T-helper 2 cell treated with Interferon-gamma antibody and Interleukin-4, amounts not matched to agents 5 μg/mL and 100 μg/mL, for 36 hours (primary cell): Measurements from ENCODE around the gene UBR3.

Experiments
- DNase-seq: peaks from one replicate; pipeline ENCODE4 v3.0.0; 2021; ENCODE audit warnings: low spot score
- H3K27ac Mint-ChIP-seq: one replicate; pipeline ENCODE4 v1.8.0; 2021; ENCODE audit warnings: mild to moderate bottlenecking, mixed read lengths
- H3K27me3 Mint-ChIP-seq: one replicate; pipeline ENCODE4 v1.8.0; 2021; ENCODE audit warnings: low read depth, mixed read lengths
- H3K36me3 Mint-ChIP-seq: one replicate; pipeline ENCODE4 v1.8.0; 2021; ENCODE audit warnings: low read depth, mixed read lengths
- H3K4me1 Mint-ChIP-seq: one replicate; pipeline ENCODE4 v1.8.0; 2021; ENCODE audit warnings: low read depth, mixed read lengths
- H3K4me3 Mint-ChIP-seq: one replicate; pipeline ENCODE4 v1.8.0; 2022; ENCODE audit warnings: mild to moderate bottlenecking, moderate library complexity, mixed read lengths
- H3K9me3 Mint-ChIP-seq: one replicate; pipeline ENCODE4 v1.8.0; 2021; ENCODE audit warnings: mixed read lengths

The UBR3 gene

DNA sequence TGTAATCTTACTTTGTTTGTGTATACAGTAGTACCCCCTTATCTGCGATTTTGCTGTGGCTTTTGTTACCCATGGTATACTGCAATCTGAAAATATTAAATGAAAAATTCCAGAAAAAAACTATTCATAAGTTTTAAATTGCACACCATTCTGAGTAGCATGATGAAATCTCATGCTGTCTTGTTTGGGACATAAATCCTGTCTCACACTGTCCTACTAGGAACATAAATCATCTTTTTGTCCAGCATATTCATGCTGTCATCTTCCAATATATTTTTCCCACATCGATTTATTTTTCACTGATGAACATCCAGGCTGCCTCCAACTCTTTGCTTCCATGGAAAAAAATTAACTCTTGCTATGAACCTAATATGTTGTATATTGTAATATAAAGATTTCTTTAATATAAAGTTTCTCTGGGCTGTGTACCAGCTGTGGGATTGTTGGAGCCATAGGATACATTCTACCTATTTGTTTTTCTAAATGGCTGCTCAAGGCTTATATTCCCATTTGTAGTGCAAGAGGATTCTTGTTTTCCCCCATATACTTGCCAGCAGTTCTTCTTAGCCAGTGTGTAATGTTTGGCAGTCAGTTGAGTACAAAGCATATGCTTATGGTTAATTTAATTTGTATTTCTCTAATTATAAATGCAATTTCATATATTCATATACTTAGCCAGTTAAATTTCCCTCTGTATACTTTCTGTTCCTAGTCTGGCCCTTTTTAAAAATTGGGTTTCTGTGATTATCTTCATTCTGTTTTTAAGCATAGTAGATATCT, 236.4 kb downstream of the UBR3 start:
- Mint-ChIP-seq H3K36me3 (peaks cover 7% of the 10 kb centered on the region), H3K9me3 (no peaks in the 10 kb centered on the region), H3K27ac (no peak overlapping the region), H3K4me3 (no peak overlapping the region), H3K4me1 (no peaks in the 10 kb centered on the region), H3K27me3 (no peaks in the 10 kb centered on the region)
- DNase-seq = no peak

DNA sequence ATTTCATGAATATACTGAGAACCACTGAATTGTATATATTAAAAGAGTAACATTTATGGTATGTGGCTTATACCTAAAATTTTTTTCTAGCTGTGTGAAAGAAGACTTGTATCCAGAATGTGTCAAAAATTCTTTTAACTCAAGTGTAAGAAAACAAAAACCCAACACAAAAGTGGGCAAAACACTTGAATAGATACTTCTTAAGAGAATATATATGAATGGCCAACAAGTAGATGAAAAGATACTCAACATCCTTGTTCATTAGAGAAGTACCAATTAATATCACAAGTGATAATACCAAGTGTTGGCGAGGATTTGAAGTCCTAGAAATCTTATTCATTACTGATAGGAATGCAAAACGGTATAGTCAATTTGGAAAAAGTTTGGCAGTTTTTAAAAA, 243.5 kb downstream of the UBR3 start:
- Mint-ChIP-seq H3K27me3 (no peaks in the 10 kb centered on the region), H3K9me3 (peaks cover 13% of the 10 kb centered on the region), H3K4me3 (no peak overlapping the region), H3K27ac (no peak overlapping the region), H3K36me3 (peaks cover 18% of the 10 kb centered on the region), H3K4me1 (peaks cover 1% of the 10 kb centered on the region)
- DNase-seq = no peak

DNA sequence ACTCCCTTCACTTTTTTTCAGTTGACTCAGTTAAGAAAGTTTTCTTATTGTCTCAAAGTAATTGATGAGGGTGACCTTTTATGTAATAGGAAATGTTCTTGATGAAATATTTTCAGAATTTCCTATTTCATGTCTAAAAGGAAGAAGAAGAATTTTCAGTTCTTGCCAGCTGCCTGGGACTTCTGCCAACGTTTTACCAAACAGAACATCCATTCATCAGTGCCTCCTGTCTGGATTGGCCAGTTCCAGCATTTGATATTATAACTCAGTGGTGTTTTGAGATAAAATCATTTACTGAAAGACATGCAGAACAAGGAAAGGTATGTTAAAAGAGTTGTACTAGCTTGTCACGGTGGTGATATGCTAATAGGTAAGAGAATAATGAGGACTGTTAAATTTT, 246.0 kb downstream of the UBR3 start:
- no peak for DNase-seq
- Mint-ChIP-seq H3K4me1 (peaks cover 3% of the 10 kb centered on the region), H3K9me3 (peaks cover 13% of the 10 kb centered on the region), H3K27ac (no peak overlapping the region), H3K27me3 (no peaks in the 10 kb centered on the region), H3K36me3 (peaks cover 18% of the 10 kb centered on the region), H3K4me3 (no peak overlapping the region)

DNA sequence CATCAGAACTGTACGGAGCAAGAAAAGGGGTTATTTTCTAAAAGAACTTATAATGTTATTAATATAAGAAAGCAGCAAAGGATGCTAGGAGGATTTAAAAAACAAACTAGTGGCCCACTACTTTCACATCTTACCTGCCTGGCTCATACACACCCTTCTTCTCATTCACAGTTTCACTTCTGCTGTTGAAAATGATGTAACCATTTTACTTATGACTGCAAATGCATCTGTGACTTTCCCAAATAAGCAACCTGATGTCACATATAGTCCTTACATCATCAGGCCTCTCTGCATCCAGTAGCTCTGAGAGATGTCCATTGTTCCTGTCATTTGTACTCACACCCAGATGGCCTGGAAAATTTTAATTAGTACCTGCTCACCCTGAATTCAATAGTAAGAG, 248.9 kb downstream of the UBR3 start:
- Mint-ChIP-seq H3K27me3 (no peaks in the 10 kb centered on the region), H3K4me3 (no peak overlapping the region), H3K4me1 (peaks cover 3% of the 10 kb centered on the region), H3K9me3 (peaks cover 6% of the 10 kb centered on the region), H3K27ac (no peak overlapping the region), H3K36me3 (peaks cover 9% of the 10 kb centered on the region)
- DNase-seq = no peak

- no peak overlapping the region for H3K27ac Mint-ChIP-seq
- H3K4me3 Mint-ChIP-seq = no peak overlapping the region
- DNase-seq = no peak
- H3K27me3 Mint-ChIP-seq = no peaks in the 10 kb centered on the region
- H3K9me3 Mint-ChIP-seq = no peaks in the 10 kb centered on the region
- peaks cover 5% of the 10 kb centered on the region for H3K36me3 Mint-ChIP-seq
- peaks cover 3% of the 10 kb centered on the region for H3K4me1 Mint-ChIP-seq
Observed at GRCh38 chr2:170077830-170078569, 250.7 kb downstream of the UBR3 start.

DNA sequence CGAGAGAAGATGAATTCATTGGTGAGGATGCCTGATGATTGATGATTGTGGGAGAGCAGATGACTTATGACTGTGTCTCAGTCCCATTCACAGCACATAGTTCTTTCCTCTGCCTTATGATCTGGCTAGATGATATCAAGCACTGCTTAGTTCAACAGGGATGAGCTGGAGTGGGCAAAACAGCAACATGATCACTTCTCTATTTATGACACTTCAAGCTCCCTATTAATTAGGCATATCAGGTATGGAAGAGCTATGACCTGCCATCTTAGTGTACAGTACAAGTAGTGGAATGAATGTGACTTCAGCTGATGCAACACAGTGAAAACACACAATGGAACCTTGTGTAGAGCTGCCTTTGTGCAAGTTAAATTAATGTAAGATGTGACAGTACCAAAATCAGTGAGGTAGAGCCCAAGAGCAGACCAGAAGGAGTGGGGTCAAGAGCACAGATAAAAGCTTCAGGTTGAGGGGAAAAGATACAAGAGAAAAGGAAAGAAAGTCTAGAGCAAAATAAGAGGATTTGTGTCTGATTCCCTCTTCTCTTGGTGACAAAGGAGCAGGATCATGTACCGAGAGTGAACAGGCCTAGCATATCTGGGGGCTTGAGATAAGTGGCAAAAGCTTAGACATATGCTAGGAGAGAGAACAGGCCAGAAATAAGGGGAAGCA, 257.7 kb downstream of the UBR3 start:
- no peak overlapping the region for H3K4me3 Mint-ChIP-seq
- no peaks in the 10 kb centered on the region for H3K4me1 Mint-ChIP-seq
- H3K27me3 Mint-ChIP-seq = peaks cover 4% of the 10 kb centered on the region
- H3K9me3 Mint-ChIP-seq = no peaks in the 10 kb centered on the region
- no peak overlapping the region for H3K27ac Mint-ChIP-seq
- no peak for DNase-seq
- H3K36me3 Mint-ChIP-seq = no peaks in the 10 kb centered on the region

DNA sequence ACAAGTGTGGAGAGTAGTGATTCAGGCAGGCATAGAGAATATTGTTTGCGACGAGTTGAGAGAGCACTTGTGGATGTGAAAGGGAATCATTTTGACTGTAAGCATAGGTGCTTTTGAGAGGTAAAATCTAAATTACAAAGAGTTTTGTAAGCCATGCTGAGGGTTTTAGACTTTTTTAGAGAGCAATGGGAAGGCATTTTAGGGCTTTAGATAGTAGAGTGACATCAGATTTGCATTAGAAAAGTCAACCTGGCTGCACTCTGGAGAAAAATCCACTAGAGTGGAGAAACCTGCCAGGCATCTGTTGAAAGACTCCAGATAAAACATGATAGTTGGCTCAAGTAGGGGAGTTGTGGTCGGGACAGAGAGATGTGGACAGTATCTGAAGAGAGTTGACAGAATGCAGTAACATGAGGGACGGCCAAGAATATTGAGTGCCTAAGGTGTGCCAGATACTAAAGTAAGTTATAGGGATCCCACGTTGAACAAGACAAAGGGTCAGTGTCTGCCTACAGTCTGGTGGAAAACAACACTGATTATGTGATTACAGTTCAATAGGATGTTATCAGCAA, 258.9 kb downstream of the UBR3 start:
- H3K4me3 Mint-ChIP-seq = no peak overlapping the region

GRCh38 chr2:170086751-170087412, 259.6 kb downstream of the UBR3 start:
- no peaks in the 10 kb centered on the region for H3K4me1 Mint-ChIP-seq
- no peaks in the 10 kb centered on the region for H3K9me3 Mint-ChIP-seq
- no peak overlapping the region for H3K4me3 Mint-ChIP-seq
- no peak overlapping the region for H3K27ac Mint-ChIP-seq
- H3K36me3 Mint-ChIP-seq = no peaks in the 10 kb centered on the region
- no peak for DNase-seq
- peaks cover 4% of the 10 kb centered on the region for H3K27me3 Mint-ChIP-seq

More for the DNA sequence above, 258.9 kb downstream of the UBR3 start:
- no peaks in the 10 kb centered on the region for H3K36me3 Mint-ChIP-seq
- no peak for DNase-seq
- H3K27me3 Mint-ChIP-seq = peaks cover 4% of the 10 kb centered on the region
- no peak overlapping the region for H3K27ac Mint-ChIP-seq
- H3K9me3 Mint-ChIP-seq = no peaks in the 10 kb centered on the region
- H3K4me1 Mint-ChIP-seq = no peaks in the 10 kb centered on the region

DNA sequence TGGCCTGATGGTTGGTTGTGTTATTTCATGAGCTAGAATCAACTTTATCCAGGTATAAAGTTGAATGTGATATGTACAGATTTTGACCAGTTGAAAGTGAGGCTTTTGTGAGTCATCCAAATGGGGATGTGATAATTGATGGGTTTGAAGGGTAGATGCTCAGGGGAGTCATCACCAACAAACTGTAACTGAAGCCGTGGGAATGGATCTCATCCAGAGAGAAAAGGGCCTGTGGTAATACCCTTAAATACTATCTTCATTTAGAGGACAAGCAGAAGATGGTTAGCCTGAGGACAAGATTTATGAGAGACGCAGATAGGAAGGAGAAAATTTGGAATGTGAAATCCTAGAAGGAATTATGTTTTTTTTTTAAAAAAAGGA, 260.1 kb downstream of the UBR3 start:
- DNase-seq = no peak
- no peaks in the 10 kb centered on the region for H3K4me1 Mint-ChIP-seq
- H3K27me3 Mint-ChIP-seq = peaks cover 7% of the 10 kb centered on the region
- H3K9me3 Mint-ChIP-seq = no peaks in the 10 kb centered on the region
- no peak overlapping the region for H3K27ac Mint-ChIP-seq
- no peaks in the 10 kb centered on the region for H3K36me3 Mint-ChIP-seq
- no peak overlapping the region for H3K4me3 Mint-ChIP-seq

- Mint-ChIP-seq H3K36me3 (no peaks in the 10 kb centered on the region), H3K4me1 (no peaks in the 10 kb centered on the region), H3K9me3 (no peaks in the 10 kb centered on the region), H3K27me3 (peaks cover 7% of the 10 kb centered on the region), H3K27ac (no peak overlapping the region), H3K4me3 (no peak overlapping the region)
- DNase-seq = no peak
Observed at GRCh38 chr2:170088776-170089175, 261.5 kb downstream of the UBR3 start.

DNA sequence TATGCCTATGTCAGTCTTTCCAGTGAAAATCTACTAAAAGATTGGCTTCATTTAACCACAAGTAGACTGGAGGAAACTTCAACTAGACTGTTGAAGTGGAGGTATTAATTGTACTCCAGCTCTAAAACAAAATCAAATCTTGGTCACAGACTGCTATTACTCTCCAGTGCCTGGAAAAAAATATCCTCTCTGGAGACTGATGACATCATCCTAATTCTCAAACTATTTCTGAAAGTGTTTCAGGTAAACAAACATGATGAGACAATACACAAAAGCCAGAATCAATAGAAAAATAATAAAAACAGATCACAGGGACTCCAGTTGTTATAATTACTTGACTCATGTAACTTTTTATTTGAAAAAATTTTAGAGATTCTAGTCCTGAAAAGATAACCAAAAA, 263.0 kb downstream of the UBR3 start:
- Mint-ChIP-seq H3K4me1 (no peaks in the 10 kb centered on the region), H3K27me3 (peaks cover 7% of the 10 kb centered on the region), H3K36me3 (no peaks in the 10 kb centered on the region), H3K4me3 (no peak overlapping the region), H3K27ac (no peak overlapping the region), H3K9me3 (no peaks in the 10 kb centered on the region)
- DNase-seq = no peak

DNA sequence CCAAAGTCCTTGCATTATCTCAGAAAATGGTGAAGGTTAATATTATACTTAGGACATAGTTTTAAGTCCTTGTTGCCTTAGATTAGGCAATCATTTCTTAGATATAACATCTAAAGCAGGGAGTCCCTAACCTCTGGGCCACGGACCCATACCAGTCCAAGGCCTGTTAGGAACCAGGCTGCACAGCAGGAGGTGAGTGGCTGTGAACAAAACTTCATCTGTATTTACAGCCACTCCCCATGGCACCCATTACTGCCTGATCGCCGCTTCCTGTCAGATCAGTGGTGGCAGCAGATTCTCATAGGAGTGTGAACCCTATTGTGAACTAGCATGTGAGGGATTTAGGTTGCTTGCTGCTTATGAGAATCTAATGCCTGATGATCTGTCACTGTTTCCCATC, 264.2 kb downstream of the UBR3 start:
- Mint-ChIP-seq H3K4me3 (no peak overlapping the region), H3K36me3 (no peaks in the 10 kb centered on the region), H3K27me3 (peaks cover 7% of the 10 kb centered on the region), H3K4me1 (no peaks in the 10 kb centered on the region), H3K9me3 (no peaks in the 10 kb centered on the region), H3K27ac (no peak overlapping the region)
- no peak for DNase-seq

DNA sequence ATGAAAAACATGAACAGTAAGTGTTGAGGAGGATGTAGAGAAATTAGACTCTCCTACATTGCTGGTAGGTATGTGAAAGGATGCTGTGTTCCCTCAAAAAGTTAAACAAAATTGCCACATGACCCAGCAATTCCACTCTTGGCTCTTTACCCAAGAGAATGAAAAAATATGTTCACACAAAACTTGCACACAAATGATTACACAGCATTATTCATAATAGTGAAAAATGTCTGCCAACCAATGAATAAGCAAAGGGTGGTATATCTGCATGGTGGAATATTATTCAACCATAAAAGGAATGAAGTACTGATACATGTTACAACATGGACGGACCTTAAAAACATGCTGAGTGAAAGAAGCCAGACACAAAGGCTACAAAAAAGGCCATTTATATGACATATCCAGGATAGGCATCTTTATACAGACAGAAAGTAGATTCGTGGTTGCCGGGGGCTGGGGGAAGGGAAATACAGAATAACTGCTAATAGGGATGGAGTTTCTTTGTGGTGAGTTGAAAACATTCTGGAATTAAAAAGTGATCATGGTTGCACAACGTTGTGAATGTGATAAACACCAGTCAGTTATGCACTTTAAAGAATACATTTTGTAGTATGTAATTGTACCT, 265.3 kb downstream of the UBR3 start:
- no peaks in the 10 kb centered on the region for H3K4me1 Mint-ChIP-seq
- no peak overlapping the region for H3K4me3 Mint-ChIP-seq
- H3K27ac Mint-ChIP-seq = no peak overlapping the region
- no peaks in the 10 kb centered on the region for H3K9me3 Mint-ChIP-seq
- H3K27me3 Mint-ChIP-seq = peaks cover 7% of the 10 kb centered on the region
- DNase-seq = no peak
- H3K36me3 Mint-ChIP-seq = no peaks in the 10 kb centered on the region
